Common myeloid progenitor, CD34-positive (primary cell): ENCODE measurements around the gene LIN37.

ENCODE experiments used
- CTCF ChIA-PET: fragments of 350-600 bp; sonication (Branson Sonifier 250); formaldehyde crosslinking; loops from one replicate; lab custom pipeline; 2021; ENCODE audit warnings: antibody characterized with exemption; lab: Charles Lee
- POLR2A ChIA-PET: fragments of 350-600 bp; sonication (Branson Sonifier 250); formaldehyde crosslinking; loops from one replicate; lab custom pipeline; 2021; ENCODE audit warnings: antibody characterized with exemption; lab: Charles Lee
- DNase-seq, 3 donors: peaks; one replicate each; pipeline versions ENCODE4 v3.0.0 to v3.0.0-alpha.2; 2013
- H3K27ac ChIP-seq, 2 experiments: 1 replicate in 1 of 2; 2 replicates in 1 of 2; pipeline ENCODE4 v1.7.0; 2013; ENCODE audit warnings: inconsistent platforms in 2 of 2, low read length in 2 of 2, mild to moderate bottlenecking in 2 of 2, low read depth in 1 of 2, moderate library complexity in 1 of 2; ENCODE audit not compliant: severe bottlenecking in 2 of 2, insufficient read depth in 1 of 2, poor library complexity in 1 of 2
- H3K27me3 ChIP-seq, 5 experiments: replicated peaks in 2 of 5; 1 replicate in 3 of 5; 2 replicates in 2 of 5; pipeline versions ENCODE4 v1.6.1 to v1.7.0; 2013; ENCODE audit warnings: low read length in 4 of 5, mild to moderate bottlenecking in 2 of 5, moderate library complexity in 2 of 5, inconsistent platforms in 1 of 5; ENCODE audit not compliant: insufficient read depth in 5 of 5, control insufficient read depth in 4 of 5
- H3K36me3 ChIP-seq, 4 experiments: 1 replicate in 2 of 4; 2 replicates in 2 of 4; pipeline versions ENCODE4 v1.6.1 to v1.7.0; 2013; ENCODE audit warnings: low read length in 3 of 4, control low read depth in 1 of 4, mild to moderate bottlenecking in 1 of 4; ENCODE audit not compliant: control insufficient read depth in 4 of 4, insufficient read depth in 4 of 4
- H3K4me1 ChIP-seq, 4 experiments: 1 replicate in 3 of 4; 2 replicates in 1 of 4; pipeline versions ENCODE4 v1.6.1 to v1.7.1; 2013; ENCODE audit warnings: low read length in 3 of 4, mild to moderate bottlenecking in 3 of 4, control low read depth in 1 of 4, inconsistent platforms in 1 of 4, moderate library complexity in 1 of 4; ENCODE audit not compliant: control insufficient read depth in 4 of 4, insufficient read depth in 4 of 4; ENCODE audit errors: control extremely low read depth in 1 of 4
- H3K4me3 ChIP-seq, 7 experiments: 1 replicate in 4 of 7; 2 replicates in 3 of 7; pipeline versions ENCODE4 v1.5.1 to v1.7.0; 2013; ENCODE audit warnings: mild to moderate bottlenecking in 7 of 7, low read length in 6 of 7, moderate library complexity in 6 of 7, inconsistent platforms in 2 of 7, low read depth in 2 of 7, control low read depth in 1 of 7; ENCODE audit not compliant: insufficient read depth in 4 of 7, control insufficient read depth in 1 of 7; ENCODE audit errors: extremely low read depth in 1 of 7
- H3K9me3 ChIP-seq, 5 experiments: 1 replicate in 4 of 5; 2 replicates in 1 of 5; pipeline versions ENCODE4 v1.6.1 to v1.7.1; 2013; ENCODE audit warnings: low read length in 4 of 5, mild to moderate bottlenecking in 2 of 5, inconsistent platforms in 1 of 5, low read depth in 1 of 5, moderate library complexity in 1 of 5; ENCODE audit not compliant: control insufficient read depth in 4 of 5, insufficient read depth in 2 of 5; ENCODE audit errors: control extremely low read depth in 1 of 5
- WGBS: methylation state at CpG from one replicate; pipeline ENCODE4 v1.1.5; 2013; ENCODE audit not compliant: insufficient coverage; 5-methylcytosine and 5-hydroxymethylcytosine counted together

The LIN37 gene

GRCh38 chr19:35740423-35741202 is 7.8 kb upstream of the LIN37 start:
- H3K4me1 ChIP-seq, result peaks cover 6 to 50% (median 45%) of the 10 kb centered on the region in 4 experiments
- ChIA-PET CTCF (interaction anchor here (0.9 to 1.3 kb wide), 4 partner anchors 17 to 49 kb away, joined by 3 read pairs; no protein-coding TSS in a partner anchor), POLR2A (no interaction called here)
- WGBS, result under 1% methylated on average over 61 of the region's 63 CpGs
- peaks cover 2 to 36% (median 22%) of the 10 kb centered on the region in 4 experiments for H3K36me3 ChIP-seq
- no peaks in the 10 kb centered on the region for H3K9me3 ChIP-seq
- peak overlapping the region; percentile 55 to 90 (median 73) for H3K4me3 ChIP-seq
- DNase-seq, result peak; percentile 93 to 96 (median 95)
- no peaks in the 10 kb centered on the region for H3K27me3 ChIP-seq
- peak overlapping the region in 1 of 2 experiments; percentile 57 for H3K27ac ChIP-seq

- H3K4me1 ChIP-seq, result peaks cover 8 to 55% (median 51%) of the 10 kb centered on the region in 4 experiments
- POLR2A ChIA-PET, result no interaction called here
Measured at GRCh38 chr19:35741203-35741515, 7.2 kb upstream of the LIN37 start.

GRCh38 chr19:35742121-35742724 is 6.2 kb upstream of the LIN37 start, which contains the start of gene IGFLR1:
Gene IGFLR1 (minus strand): TSS chr19:35742452. CDS start chr19:35741180, 1,272 bp downstream.
- peak; percentile 82 to 94 (median 93) for DNase-seq
- peak within 1 kb of the TSS; percentile 17 to 90 (median 66) for H3K4me3 ChIP-seq
- H3K27ac ChIP-seq, result peak within 1 kb of the TSS; percentile 50 to 72
- no peaks in the 10 kb centered on the region for H3K9me3 ChIP-seq
- peaks cover 8 to 63% (median 55%) of the 10 kb centered on the region in 4 experiments for H3K4me1 ChIP-seq
- 5% methylated on average over 7 of the region's 9 CpGs for WGBS
- H3K27me3 ChIP-seq, result no peaks in the 10 kb centered on the region
- POLR2A ChIA-PET, result interaction anchor here (0.6 kb wide), 1 partner anchor 207 kb away, joined by 5 read pairs; no protein-coding TSS in a partner anchor
- peaks cover 0 to 24% (median 12%) of the 10 kb centered on the region in 4 experiments for H3K36me3 ChIP-seq
- CTCF ChIA-PET, result interaction anchor here (2.6 kb wide), 1 partner anchor 21 kb away, joined by 6 read pairs; no protein-coding TSS in a partner anchor

More at GRCh38 chr19:35741203-35741515, 7.2 kb upstream of the LIN37 start:
- no peaks in the 10 kb centered on the region for H3K27me3 ChIP-seq
- H3K36me3 ChIP-seq, result peaks cover 2 to 34% (median 22%) of the 10 kb centered on the region in 4 experiments
- H3K4me3 ChIP-seq, result peak overlapping the region; percentile 55 to 90 (median 73)
- 0% methylated on average over 7 of the region's 12 CpGs for WGBS
- H3K9me3 ChIP-seq, result no peaks in the 10 kb centered on the region
- DNase-seq, result peak in 2 of 3 donors; percentile 66 to 78
- H3K27ac ChIP-seq, result peak overlapping the region in 1 of 2 experiments; percentile 57
- CTCF ChIA-PET, result interaction anchor here (1.2 to 1.3 kb wide), 2 partner anchors 18 to 38 kb away, joined by 3 read pairs; no protein-coding TSS in a partner anchor

- H3K4me1 ChIP-seq, result peaks cover 12 to 72% (median 63%) of the 10 kb centered on the region in 4 experiments
Measured at GRCh38 chr19:35743640-35744429, 4.5 kb upstream of the LIN37 start.

GRCh38 chr19:35744430-35745327 is 3.7 kb upstream of the LIN37 start:
- ChIA-PET POLR2A (interaction anchor here (1.1 kb wide), 1 partner anchor 26 kb away, joined by 4 read pairs; no protein-coding TSS in a partner anchor), CTCF (interaction anchor here (0.8 to 2.6 kb wide), 4 partner anchors 11 to 75 kb away, joined by 3 to 6 read pairs (median 4); partner anchors contain the start of gene HSPB6)
- 7% methylated on average over 36 of the region's 41 CpGs for WGBS

More at GRCh38 chr19:35743640-35744429, 4.5 kb upstream of the LIN37 start:
- 93% methylated on average over 15 of the region's 19 CpGs for WGBS
- H3K27me3 ChIP-seq, result no peaks in the 10 kb centered on the region
- H3K27ac ChIP-seq, result no peak overlapping the region
- POLR2A ChIA-PET, result no interaction called here
- DNase-seq, result no peak
- H3K9me3 ChIP-seq, result no peaks in the 10 kb centered on the region
- CTCF ChIA-PET, result interaction anchor here (0.8 to 2.6 kb wide), 3 partner anchors 12 to 76 kb away, joined by 3 to 6 read pairs (median 4); partner anchors contain the start of gene HSPB6
- H3K36me3 ChIP-seq, result peaks cover 0 to 9% (median under 1%) of the 10 kb centered on the region in 4 experiments
- peak overlapping the region in 4 of 7 experiments; percentile 83 to 96 (median 91) for H3K4me3 ChIP-seq

More at GRCh38 chr19:35744430-35745327, 3.7 kb upstream of the LIN37 start:
- Histone ChIP-seq H3K27me3 (no peaks in the 10 kb centered on the region), H3K36me3 (peaks cover 0 to 2% (median 0%) of the 10 kb centered on the region in 4 experiments), H3K9me3 (no peaks in the 10 kb centered on the region), H3K4me1 (peaks cover 16 to 76% (median 67%) of the 10 kb centered on the region in 4 experiments), H3K4me3 (peak overlapping the region; percentile 46 to 96 (median 90)), H3K27ac (peak overlapping the region; percentile 99 to 100)
- DNase-seq, result peak; percentile 96
